ENCODE data around the gene HECTD2. TPM values are rescaled to one million over a fixed set of nuclear protein-coding genes. Genes with fewer than 3 reads are reported as not detected.
"Not testable (repeated sequence)": the region's sequence is repeated elsewhere in the genome, so short reads cannot be mapped to it uniquely, and the experiment has no call there.

HECTD2 gene
- total RNA-seq, 1 donor from 2014 or later: 32.9 TPM

- no peak for DNase-seq
Measured at GRCh38 chr10:91537614-91538383, 127.7 kb downstream of the HECTD2 start.

- no peak for DNase-seq
Measured at GRCh38 chr10:91539930-91540329, 129.8 kb downstream of the HECTD2 start.

GRCh38 chr10:91540733-91541132 is 130.6 kb downstream of the HECTD2 start:
- DNase-seq: no peak

GRCh38 chr10:91541481-91541880 is 131.3 kb downstream of the HECTD2 start:
- peak; percentile 65 for DNase-seq

GRCh38 chr10:91545384-91545783 is 135.2 kb downstream of the HECTD2 start:
- DNase-seq: no peak

- no peak for DNase-seq
Measured at GRCh38 chr10:91545838-91546237, 135.7 kb downstream of the HECTD2 start.

- DNase-seq: no peak
Measured at GRCh38 chr10:91549262-91549661, 139.1 kb downstream of the HECTD2 start.

- DNase-seq: no peak
Measured at GRCh38 chr10:91550021-91550420, 139.9 kb downstream of the HECTD2 start.

- DNase-seq: peak; percentile 85
Measured at GRCh38 chr10:91551856-91552255, 141.7 kb downstream of the HECTD2 start.

GRCh38 chr10:91552274-91553095 is 142.3 kb downstream of the HECTD2 start:
- DNase-seq: no peak

GRCh38 chr10:91555455-91555854 is 145.3 kb downstream of the HECTD2 start:
- DNase-seq: no peak

GRCh38 chr10:91556691-91557566 is 146.8 kb downstream of the HECTD2 start:
- DNase-seq: no peak

GRCh38 chr10:91557651-91558111 is 147.5 kb downstream of the HECTD2 start:
- peak; percentile 30 for DNase-seq

GRCh38 chr10:91558473-91558872 is 148.3 kb downstream of the HECTD2 start:
- no peak for DNase-seq

- no peak for DNase-seq
Measured at GRCh38 chr10:91559169-91559568, 149.0 kb downstream of the HECTD2 start.

GRCh38 chr10:91559750-91560149 is 149.6 kb downstream of the HECTD2 start:
- DNase-seq: no peak

GRCh38 chr10:91560827-91561226 is 150.7 kb downstream of the HECTD2 start:
- not testable (repeated sequence) for DNase-seq

GRCh38 chr10:91562839-91563581 is 152.9 kb downstream of the HECTD2 start:
- no peak for DNase-seq

- no peak for DNase-seq
Measured at GRCh38 chr10:91564026-91564425, 153.9 kb downstream of the HECTD2 start.

Measured in tongue (tissue), 2 donors.